ENCODE measurements around the gene CDH22. TPM values are rescaled to one million over a fixed set of nuclear protein-coding genes. Genes with fewer than 3 reads are reported as not detected.

The CDH22 gene
- total and polyA plus RNA-seq, 10 of the 15 experiments (the other 5 are each of a cell fraction or from before 2014, with no cell fraction given): not detected

GRCh38 chr20:46341074-46342009, 33.0 kb upstream of the CDH22 start:
- CTCF ChIA-PET: interaction anchor here (1.0 kb wide), 1 partner anchor 65 kb away, joined by 3 read pairs; the partner anchor contains the start of gene ELMO2
- Histone ChIP-seq H3K79me2 (ENCODE audit: control insufficient read depth, insufficient read depth, low read length) (no peaks in the 10 kb centered on the region), H2AFZ (ENCODE audit: control insufficient read depth, low read depth, low read length) (no peak overlapping the region), H3K4me2 (ENCODE audit: control insufficient read depth, insufficient read depth) (no peak overlapping the region), H3K4me1 (ENCODE audit: control insufficient read depth, insufficient read depth, low read length) (no peaks in the 10 kb centered on the region), H3K36me3 (ENCODE audit: control insufficient read depth in 2 of 2, insufficient read depth in 2 of 2, low read length in 1 of 2) (no peaks in the 10 kb centered on the region), H4K20me1 (ENCODE audit: control insufficient read depth, insufficient read depth) (no peaks in the 10 kb centered on the region), H3K9me3 (replicated peaks; ENCODE audit: control insufficient read depth, insufficient read depth, low read length) (no peaks in the 10 kb centered on the region), H3K27ac (ENCODE audit: control insufficient read depth, insufficient read depth) (no peak overlapping the region), H3K27me3 (replicated peaks in 1 of 2; ENCODE audit: control insufficient read depth in 2 of 2, insufficient read depth in 2 of 2, low read length in 1 of 2) (peaks cover 0 to 3% of the 10 kb centered on the region in 2 experiments; a peak in 2 of 4 replicates), H3K9ac (ENCODE audit: control insufficient read depth, insufficient read depth, low read length) (no peak overlapping the region), H3K4me3 (no peak overlapping the region)
- intact Hi-C loops (cut with micrococcal nuclease; ENCODE audit: unreplicated experiment): no loop called here
- RAD21 ChIA-PET (ENCODE audit: unreplicated experiment): no interaction called here
- WGBS (ENCODE audit: insufficient coverage, insufficient replicate concordance, low lambda C conversion rate, missing lambda C conversion rate): 53% methylated on average over 24 of the region's 24 CpGs
- no peak for DNase-seq (ENCODE audit: low read depth, low spot score)
- POLR2A ChIA-PET: interaction anchor here (0.7 kb wide), 1 partner anchor 239 kb away, joined by 3 read pairs; no protein-coding TSS in a partner anchor
- in situ Hi-C loops (cut with MboI): no loop called here
- SMC1A ChIA-PET (ENCODE audit: uncharacterized antibody, unreplicated experiment): no interaction called here
- FAIRE-seq: no peak
- no TSS peak for BruUV-seq (replicated peaks)
- ATAC-seq: no peak
- TF ChIP-seq ZNF384 (IDR thresholded peaks at IDR 0.05; ENCODE audit: borderline replicate concordance, low read depth, low read length): no peak
- no peak for TF ChIP-seq PML (IDR thresholded peaks at IDR 0.05; ENCODE audit: low read length)
- no peak for TF ChIP-seq ZNF274 (IDR thresholded peaks at IDR 0.05; ENCODE audit: insufficient read depth, insufficient read length)
- TF ChIP-seq, protein P1, sequence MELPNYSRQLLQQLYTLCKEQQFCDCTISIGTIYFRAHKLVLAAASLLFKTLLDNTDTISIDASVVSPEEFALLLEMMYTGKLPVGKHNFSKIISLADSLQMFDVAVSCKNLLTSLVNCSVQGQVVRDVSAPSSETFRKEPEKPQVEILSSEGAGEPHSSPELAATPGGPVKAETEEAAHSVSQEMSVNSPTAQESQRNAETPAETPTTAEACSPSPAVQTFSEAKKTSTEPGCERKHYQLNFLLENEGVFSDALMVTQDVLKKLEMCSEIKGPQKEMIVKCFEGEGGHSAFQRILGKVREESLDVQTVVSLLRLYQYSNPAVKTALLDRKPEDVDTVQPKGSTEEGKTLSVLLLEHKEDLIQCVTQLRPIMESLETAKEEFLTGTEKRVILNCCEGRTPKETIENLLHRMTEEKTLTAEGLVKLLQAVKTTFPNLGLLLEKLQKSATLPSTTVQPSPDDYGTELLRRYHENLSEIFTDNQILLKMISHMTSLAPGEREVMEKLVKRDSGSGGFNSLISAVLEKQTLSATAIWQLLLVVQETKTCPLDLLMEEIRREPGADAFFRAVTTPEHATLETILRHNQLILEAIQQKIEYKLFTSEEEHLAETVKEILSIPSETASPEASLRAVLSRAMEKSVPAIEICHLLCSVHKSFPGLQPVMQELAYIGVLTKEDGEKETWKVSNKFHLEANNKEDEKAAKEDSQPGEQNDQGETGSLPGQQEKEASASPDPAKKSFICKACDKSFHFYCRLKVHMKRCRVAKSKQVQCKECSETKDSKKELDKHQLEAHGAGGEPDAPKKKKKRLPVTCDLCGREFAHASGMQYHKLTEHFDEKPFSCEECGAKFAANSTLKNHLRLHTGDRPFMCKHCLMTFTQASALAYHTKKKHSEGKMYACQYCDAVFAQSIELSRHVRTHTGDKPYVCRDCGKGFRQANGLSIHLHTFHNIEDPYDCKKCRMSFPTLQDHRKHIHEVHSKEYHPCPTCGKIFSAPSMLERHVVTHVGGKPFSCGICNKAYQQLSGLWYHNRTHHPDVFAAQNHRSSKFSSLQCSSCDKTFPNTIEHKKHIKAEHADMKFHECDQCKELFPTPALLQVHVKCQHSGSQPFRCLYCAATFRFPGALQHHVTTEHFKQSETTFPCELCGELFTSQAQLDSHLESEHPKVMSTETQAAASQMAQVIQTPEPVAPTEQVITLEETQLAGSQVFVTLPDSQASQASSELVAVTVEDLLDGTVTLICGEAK (IDR thresholded peaks at IDR 0.05; ENCODE audit: borderline replicate concordance): no peak
- TF ChIP-seq ZBED1 (IDR thresholded peaks at IDR 0.05; ENCODE audit: borderline replicate concordance): no peak
- TF ChIP-seq CHD1 (IDR thresholded peaks at IDR 0.05; ENCODE audit: low read depth, low read length): no peak
- TF ChIP-seq NFYA (IDR thresholded peaks at IDR 0.05; ENCODE audit: borderline replicate concordance, low read depth, low read length): no peak
- TF ChIP-seq KAT2A (conservative IDR thresholded peaks at IDR 0.05; ENCODE audit: control insufficient read depth, low read depth, low read length): no peak
- no peak for TF ChIP-seq JUND (IDR thresholded peaks at IDR 0.05; ENCODE audit: low read depth, low read length)
- TF ChIP-seq, protein P2, sequence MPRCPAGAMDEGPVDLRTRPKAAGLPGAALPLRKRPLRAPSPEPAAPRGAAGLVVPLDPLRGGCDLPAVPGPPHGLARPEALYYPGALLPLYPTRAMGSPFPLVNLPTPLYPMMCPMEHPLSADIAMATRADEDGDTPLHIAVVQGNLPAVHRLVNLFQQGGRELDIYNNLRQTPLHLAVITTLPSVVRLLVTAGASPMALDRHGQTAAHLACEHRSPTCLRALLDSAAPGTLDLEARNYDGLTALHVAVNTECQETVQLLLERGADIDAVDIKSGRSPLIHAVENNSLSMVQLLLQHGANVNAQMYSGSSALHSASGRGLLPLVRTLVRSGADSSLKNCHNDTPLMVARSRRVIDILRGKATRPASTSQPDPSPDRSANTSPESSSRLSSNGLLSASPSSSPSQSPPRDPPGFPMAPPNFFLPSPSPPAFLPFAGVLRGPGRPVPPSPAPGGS (IDR thresholded peaks at IDR 0.05; ENCODE audit: borderline replicate concordance, insufficient read depth, low read depth, low read length, poor library complexity, severe bottlenecking): no peak
- TF ChIP-seq, protein P3, sequence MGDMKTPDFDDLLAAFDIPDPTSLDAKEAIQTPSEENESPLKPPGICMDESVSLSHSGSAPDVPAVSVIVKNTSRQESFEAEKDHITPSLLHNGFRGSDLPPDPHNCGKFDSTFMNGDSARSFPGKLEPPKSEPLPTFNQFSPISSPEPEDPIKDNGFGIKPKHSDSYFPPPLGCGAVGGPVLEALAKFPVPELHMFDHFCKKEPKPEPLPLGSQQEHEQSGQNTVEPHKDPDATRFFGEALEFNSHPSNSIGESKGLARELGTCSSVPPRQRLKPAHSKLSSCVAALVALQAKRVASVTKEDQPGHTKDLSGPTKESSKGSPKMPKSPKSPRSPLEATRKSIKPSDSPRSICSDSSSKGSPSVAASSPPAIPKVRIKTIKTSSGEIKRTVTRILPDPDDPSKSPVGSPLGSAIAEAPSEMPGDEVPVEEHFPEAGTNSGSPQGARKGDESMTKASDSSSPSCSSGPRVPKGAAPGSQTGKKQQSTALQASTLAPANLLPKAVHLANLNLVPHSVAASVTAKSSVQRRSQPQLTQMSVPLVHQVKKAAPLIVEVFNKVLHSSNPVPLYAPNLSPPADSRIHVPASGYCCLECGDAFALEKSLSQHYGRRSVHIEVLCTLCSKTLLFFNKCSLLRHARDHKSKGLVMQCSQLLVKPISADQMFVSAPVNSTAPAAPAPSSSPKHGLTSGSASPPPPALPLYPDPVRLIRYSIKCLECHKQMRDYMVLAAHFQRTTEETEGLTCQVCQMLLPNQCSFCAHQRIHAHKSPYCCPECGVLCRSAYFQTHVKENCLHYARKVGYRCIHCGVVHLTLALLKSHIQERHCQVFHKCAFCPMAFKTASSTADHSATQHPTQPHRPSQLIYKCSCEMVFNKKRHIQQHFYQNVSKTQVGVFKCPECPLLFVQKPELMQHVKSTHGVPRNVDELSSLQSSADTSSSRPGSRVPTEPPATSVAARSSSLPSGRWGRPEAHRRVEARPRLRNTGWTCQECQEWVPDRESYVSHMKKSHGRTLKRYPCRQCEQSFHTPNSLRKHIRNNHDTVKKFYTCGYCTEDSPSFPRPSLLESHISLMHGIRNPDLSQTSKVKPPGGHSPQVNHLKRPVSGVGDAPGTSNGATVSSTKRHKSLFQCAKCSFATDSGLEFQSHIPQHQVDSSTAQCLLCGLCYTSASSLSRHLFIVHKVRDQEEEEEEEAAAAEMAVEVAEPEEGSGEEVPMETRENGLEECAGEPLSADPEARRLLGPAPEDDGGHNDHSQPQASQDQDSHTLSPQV (IDR thresholded peaks at IDR 0.05): no peak
- no peak for TF ChIP-seq NFYB (IDR thresholded peaks at IDR 0.05; ENCODE audit: insufficient read depth, low read depth, low read length)
- no peak for TF ChIP-seq NFXL1 (IDR thresholded peaks at IDR 0.05; ENCODE audit: borderline replicate concordance)

Measured in GM12878 (cell line).